Right kidney (tissue), 9 donors: ENCODE data around the gene ADGRE1.
"Not testable (repeated sequence)": the region's sequence is repeated elsewhere in the genome, so short reads cannot be mapped to it uniquely, and the experiment has no call there.

Source experiments
- DNase-seq: peaks from one replicate; pipeline ENCODE4 v3.0.0-alpha.2; 2016
- long read RNA-seq, 8 donors: transcript quantifications; one replicate each; lab custom pipeline, GENCODE V29; 2026

Gene ADGRE1, protein sequence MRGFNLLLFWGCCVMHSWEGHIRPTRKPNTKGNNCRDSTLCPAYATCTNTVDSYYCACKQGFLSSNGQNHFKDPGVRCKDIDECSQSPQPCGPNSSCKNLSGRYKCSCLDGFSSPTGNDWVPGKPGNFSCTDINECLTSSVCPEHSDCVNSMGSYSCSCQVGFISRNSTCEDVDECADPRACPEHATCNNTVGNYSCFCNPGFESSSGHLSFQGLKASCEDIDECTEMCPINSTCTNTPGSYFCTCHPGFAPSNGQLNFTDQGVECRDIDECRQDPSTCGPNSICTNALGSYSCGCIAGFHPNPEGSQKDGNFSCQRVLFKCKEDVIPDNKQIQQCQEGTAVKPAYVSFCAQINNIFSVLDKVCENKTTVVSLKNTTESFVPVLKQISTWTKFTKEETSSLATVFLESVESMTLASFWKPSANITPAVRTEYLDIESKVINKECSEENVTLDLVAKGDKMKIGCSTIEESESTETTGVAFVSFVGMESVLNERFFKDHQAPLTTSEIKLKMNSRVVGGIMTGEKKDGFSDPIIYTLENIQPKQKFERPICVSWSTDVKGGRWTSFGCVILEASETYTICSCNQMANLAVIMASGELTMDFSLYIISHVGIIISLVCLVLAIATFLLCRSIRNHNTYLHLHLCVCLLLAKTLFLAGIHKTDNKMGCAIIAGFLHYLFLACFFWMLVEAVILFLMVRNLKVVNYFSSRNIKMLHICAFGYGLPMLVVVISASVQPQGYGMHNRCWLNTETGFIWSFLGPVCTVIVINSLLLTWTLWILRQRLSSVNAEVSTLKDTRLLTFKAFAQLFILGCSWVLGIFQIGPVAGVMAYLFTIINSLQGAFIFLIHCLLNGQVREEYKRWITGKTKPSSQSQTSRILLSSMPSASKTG
- long read RNA-seq, donor 1, result 0 reads
- long read RNA-seq, donor 2, result 0 reads
- long read RNA-seq, donor 3, result 0 reads
- long read RNA-seq, donor 4, result 0 reads
- long read RNA-seq, donor 5, result 0 reads
- long read RNA-seq, donor 6, result 0 reads
- long read RNA-seq, donor 7, result 0 reads
- long read RNA-seq, donor 8, result 0 reads

GRCh38 chr19:6887316-6887715, at the start of gene ADGRE1:
ADGRE1 (plus strand) TSS chr19:6887579; CDS start chr19:6887609, 30 bp downstream.
- DNase-seq, result no peak

DNA sequence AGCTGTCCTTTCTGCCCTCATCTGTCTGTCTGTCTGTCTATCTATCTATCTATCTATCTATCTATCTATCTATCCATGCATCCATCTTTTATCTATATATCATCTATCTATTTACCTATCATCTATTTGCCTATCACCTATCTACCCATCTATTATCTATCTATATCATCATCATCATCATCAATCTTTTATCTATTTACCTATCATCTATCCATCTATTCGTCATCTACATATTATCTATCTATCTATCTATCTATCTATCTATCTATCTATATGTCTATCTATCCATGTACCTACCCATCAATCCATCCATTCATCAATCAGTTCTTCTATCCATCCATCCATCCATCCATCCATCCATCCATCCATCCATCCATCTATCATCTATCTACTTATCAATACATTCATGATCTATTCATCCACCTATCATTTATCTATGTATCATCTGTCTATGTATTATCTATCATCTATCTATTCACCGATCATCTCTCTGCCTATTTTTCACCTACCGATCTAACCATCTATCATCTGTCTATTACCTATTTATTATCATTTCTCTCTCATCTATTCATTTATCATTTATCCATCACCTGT, 49.2 kb upstream of the ADGRE1 start:
- no peak for DNase-seq

DNA sequence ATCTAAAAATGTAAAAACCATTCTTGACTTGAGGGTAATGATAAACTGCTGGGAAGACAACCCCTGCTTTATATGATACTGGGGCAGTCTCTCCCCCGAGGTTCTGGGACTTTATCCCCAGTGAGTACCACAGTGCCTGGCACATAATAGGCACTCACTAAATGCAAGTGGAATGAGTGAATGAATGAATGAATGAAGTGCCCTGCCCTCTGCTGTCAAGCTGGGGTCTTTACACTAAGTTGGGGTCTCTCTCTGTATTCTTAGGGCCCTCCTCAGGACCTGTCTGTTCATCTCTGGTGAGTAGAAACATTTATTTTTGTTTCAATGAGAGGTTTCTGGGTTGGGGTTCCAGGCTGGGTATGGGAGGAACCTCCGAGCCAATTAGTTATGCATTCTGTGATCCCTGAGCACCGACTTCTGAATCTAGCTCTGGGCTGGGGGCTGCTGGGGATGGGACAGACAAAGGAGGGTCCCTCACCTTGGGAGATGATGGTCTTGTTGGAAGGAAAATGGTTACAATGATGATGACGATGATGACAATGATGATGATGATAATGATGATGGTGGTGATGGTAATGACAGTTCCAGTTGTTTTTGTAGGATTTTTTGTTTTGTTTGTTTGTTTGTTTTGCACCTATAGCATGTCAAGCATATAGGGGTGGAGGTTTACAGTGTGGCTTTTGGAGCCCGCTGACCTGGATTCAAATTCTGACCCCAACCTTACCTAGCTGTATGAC, 44.3 kb upstream of the ADGRE1 start:
- DNase-seq, result no peak

GRCh38 chr19:6847828-6848200, 39.6 kb upstream of the ADGRE1 start:
- no peak for DNase-seq

- DNase-seq, result no peak
Measured at GRCh38 chr19:6848986-6849385, 38.4 kb upstream of the ADGRE1 start.

DNA sequence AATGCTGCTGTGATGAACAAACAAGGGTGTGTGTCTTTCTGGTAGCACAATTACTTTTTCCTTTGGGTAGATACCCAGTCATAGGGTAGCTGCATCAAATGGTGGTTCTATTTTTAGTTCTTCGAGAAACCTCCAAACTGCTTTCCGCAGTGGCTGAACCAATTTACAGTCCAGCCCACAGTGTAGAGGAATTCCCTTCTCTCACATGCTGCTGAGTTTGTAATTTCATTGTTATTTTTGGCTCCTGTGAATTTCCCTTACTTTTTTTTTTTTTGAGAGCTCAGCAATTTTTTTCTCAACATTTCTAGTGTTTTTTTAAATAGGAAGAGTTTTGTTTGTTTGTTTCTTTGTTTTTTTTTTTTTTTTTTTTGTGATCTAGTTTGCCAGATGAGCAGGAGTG, 37.5 kb upstream of the ADGRE1 start:
- no peak for DNase-seq

- DNase-seq, result no peak
Measured at GRCh38 chr19:6851359-6851758, 36.0 kb upstream of the ADGRE1 start.

DNA sequence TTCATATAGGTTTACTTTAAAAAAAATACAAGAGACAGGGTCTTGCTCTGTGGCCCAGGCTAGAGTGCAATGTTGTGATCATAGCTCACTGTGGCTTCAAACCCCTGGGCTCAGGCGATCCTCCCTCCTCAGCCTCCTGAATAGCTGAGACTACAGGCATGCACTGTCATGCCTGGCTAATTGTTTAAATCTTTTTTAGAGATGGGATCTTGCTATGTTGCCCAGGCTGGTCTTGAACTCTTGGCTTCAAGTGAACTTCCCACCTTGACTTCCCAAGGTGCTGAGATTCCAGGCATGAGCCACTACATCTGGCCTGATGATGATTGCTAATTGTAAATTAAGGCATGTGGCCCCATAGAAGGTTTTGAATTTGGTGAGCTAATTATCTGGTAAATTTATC, 35.4 kb upstream of the ADGRE1 start:
- DNase-seq, result no peak

DNA sequence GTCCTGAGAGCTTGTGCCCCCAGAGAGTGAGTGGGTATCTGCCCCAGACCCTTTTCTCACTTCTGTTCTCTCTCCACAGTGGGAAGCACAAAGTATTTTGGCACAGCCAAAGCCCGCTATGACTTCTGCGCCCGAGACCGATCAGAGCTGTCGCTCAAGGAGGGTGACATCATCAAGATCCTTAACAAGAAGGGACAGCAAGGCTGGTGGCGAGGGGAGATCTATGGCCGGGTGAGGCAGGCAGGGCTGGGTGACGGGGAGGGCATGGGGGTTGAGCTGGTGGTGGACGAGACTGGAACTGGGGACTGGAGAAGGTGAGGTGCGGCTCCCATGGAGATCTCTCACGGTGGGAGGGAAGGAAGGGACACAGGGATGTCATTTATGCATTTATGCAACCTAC, 33.5 kb upstream of the ADGRE1 start:
- DNase-seq, result no peak

- no peak for DNase-seq
Measured at GRCh38 chr19:6854758-6855157, 32.6 kb upstream of the ADGRE1 start.

DNA sequence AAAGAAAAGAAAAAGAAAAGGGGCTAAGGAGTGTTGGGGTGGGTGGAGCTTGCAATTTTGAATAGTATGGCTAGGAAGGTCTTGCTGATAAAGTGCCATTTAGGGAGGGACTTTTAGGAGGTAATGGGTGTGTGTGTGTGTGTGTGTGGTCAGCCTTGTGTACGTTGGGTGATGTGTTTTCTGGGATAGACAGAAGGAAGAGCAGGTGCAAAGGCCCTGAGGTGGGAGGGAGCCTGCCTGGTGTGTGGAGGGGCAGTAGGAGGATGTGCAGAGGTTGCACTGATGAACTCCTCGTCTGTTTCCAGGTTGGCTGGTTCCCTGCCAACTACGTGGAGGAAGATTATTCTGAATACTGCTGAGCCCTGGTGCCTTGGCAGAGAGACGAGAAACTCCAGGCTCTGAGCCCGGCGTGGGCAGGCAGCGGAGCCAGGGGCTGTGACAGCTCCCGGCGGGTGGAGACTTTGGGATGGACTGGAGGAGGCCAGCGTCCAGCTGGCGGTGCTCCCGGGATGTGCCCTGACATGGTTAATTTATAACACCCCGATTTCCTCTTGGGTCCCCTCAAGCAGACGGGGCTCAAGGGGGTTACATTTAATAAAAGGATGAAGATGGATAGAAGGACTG, 30.5 kb upstream of the ADGRE1 start:
- DNase-seq, result no peak

DNA sequence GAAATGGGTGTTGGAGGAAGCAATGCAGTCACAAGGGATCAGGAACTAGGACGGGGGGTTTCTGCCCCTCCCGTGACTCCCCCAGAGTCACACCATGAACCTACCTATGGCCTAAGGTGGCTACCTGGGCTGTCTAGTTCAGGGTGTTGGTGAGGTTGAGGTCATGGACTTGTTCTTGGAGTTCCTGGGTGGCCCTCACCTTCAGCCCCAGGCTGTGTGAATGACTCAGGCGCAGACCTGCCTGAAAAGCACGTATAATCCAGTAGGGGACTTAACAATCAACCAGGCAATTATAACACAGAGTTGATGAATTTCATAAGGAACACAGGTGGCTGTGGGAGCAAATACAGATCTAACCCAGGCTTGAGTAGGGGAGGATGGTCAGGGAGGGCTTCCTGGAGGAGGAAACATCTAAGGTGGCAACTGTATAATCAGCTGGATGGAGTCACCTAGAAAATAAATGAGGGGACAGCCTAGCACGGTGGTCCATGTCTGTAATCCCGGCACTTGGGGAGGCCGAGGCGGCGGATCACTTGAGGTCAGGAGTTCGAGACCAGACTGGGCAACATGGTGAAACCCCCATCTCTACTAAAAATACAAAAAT, 25.6 kb upstream of the ADGRE1 start:
- no peak for DNase-seq

DNA sequence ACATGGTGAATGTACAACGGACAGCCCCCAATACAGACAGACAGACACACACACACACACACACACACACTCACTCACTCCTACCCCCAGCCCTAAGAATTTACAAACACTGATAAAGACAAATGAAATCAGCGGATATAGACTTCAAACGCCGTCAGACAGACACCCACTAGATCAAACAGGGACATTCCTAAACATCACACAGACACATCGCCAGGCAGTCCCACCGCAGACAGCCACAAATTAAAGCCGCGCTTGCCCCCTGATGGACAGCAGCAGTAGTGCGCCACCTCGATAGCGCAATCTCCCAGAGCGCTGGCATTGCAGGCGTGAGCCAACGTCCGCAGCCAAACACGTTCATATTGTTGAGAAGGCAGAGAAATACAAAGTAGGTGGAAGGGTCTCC, 24.7 kb upstream of the ADGRE1 start:
- peak; percentile 73 for DNase-seq

DNA sequence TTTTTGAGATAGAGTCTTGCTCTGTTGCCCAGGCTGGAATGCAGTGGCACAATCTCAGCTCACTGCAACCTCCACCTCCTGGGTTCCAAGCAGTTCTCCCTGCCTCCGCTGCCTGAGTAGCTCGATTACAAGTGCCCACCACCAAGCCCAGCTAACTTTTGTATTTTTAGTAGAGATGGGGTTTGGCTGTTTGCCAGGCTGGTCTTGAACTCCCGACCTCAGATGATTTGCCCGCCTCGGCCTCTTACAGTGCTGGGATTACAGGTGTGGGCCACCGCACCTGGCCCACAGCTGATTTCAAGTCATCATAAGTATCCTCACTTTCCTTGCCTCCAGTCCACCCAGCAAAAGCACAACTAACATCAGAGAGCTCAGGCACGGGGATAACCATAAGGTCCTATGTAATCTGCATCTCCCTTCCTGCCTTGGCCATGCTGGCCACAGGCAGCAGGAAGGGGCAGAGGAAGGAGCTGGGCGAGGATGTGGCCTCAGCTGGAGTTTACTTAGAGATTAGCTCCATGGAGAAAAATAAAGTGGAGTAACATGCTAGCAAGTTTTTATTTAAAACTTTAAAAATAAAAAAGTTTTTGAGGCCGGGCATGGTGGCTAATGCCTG, 22.9 kb upstream of the ADGRE1 start:
- DNase-seq, result no peak

DNA sequence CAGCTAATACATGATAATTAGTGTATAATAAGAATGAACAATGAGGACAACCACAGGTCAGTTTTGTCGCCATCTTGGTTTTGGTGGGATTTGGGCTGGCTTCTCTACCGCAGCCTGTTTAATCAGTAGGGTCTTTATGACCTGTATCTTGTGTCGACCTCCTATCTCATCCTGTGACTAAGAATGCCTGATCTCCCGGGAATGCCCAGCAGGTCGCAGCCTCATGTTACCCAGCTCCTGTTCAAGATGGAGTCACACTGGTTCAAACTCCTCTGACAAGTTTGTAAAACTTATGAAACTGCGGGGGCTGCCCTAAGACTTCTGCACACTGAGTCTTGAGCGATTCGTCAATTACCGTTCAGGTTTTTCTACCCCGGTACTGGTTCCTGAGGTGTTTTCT, 21.5 kb upstream of the ADGRE1 start:
- DNase-seq, result no peak

DNA sequence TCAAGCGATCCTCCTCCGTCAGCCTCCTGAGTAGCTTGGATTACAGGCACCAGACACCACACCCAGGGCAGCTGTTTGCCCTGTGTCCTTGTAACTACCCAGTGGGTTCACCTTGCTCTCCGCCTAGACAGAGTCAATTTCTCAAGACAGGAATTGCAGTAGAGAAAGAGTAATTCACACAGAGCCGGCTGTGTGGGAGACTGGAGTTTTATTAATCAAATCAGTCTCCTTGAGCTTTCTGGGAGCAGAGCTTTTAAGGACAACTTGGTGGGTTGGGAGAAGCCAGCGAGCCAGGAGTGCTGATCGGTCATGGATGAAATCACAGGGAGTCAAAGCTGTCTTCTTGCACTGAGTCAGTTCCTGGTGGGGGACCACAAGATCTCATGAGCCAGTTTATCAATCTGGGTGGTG, 20.6 kb upstream of the ADGRE1 start:
- DNase-seq, result no peak

GRCh38 chr19:6868351-6868750, 19.0 kb upstream of the ADGRE1 start:
- no peak for DNase-seq

- not testable (repeated sequence) for DNase-seq
Measured at GRCh38 chr19:6869151-6869882, 18.1 kb upstream of the ADGRE1 start.

DNA sequence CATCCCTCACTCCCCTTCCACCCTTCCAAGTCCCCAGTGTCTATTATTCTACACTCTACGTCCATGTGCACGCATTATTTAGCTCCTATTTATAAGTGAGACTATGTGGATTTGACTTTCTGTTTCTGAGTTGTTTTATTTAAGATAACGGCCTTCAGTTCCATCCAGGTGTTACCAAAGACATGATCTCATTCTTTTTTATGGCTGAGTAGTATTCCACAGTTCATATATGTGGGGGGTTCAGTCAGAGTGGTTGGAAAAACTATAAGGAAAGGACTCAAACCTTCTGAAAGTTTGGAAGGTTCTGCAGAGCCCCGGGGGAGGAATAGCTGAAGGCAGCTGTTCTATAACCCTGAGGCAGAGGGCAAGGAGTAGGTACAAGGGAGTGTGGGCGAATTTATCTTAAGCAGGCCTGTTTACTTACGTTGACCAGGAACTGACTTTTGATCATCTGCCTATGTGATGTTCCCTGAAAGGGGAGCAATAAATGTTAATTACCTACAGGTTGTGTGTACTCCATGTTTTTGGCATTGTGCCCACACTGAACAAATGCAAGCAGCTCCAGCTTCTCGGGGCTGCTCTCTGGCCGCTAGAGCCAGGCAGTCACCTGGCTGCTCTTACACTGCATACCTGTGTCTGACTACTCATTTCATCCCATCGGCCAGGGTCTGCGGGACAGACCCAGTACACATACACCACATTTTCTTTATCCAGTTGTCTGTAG, 13.5 kb upstream of the ADGRE1 start:
- no peak for DNase-seq
